WI38 (cell line): Measurements from ENCODE around the gene AGA.

Source experiments
- H3K4me3 ChIP-seq: 2 replicates; pipeline ENCODE4 v1.5.1; 2011; ENCODE audit warnings: low read depth, mild to moderate bottlenecking, control low read depth, low read length
- TF ChIP-seq, protein P1 (sequence below): IDR thresholded peaks from 2 replicates; pipeline ENCODE4 v1.5.1; 2012; ENCODE audit warnings: low read depth, mild to moderate bottlenecking, control low read depth, low read length

AGA gene

DNA sequence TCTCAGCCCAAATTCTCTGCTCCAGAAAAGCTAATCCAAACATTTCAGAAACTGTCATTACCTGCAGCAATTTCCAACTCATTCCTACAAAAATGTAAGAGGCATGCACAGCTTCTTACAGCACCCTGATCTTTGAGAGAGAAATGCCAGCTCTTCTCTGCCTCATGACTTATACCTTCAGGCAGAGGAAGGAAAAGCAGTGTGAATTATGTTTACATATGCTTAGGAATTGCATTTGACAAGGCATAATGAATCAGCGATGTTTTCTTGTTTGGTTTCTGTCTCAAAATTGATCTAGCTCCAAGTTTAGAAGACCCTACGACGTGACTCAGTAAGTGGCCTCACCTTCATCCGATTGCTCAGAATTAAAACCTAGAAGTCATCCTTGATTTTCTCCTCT, 21.8 kb upstream of the AGA start:
- no peak overlapping the region for H3K4me3 ChIP-seq
- TF ChIP-seq, protein P1, sequence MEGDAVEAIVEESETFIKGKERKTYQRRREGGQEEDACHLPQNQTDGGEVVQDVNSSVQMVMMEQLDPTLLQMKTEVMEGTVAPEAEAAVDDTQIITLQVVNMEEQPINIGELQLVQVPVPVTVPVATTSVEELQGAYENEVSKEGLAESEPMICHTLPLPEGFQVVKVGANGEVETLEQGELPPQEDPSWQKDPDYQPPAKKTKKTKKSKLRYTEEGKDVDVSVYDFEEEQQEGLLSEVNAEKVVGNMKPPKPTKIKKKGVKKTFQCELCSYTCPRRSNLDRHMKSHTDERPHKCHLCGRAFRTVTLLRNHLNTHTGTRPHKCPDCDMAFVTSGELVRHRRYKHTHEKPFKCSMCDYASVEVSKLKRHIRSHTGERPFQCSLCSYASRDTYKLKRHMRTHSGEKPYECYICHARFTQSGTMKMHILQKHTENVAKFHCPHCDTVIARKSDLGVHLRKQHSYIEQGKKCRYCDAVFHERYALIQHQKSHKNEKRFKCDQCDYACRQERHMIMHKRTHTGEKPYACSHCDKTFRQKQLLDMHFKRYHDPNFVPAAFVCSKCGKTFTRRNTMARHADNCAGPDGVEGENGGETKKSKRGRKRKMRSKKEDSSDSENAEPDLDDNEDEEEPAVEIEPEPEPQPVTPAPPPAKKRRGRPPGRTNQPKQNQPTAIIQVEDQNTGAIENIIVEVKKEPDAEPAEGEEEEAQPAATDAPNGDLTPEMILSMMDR = no peak

DNA sequence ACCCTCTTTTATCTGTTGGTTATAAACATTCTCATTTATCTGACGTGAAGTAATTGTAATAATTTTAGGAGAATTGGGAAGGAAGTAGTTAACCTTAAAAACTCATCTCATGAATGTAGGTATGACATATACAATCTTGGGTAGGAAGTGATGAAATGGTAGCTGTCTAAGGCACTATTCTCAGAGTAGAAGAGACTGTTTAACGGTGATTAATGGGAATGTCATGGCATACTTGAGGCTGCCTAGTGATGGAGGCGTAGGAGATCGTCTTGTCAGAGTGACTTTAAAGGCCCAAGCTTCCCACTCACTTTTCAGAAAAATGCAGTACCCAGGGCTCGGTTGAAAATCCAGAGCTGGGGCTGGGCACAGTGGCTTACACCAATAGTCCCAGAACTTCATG, 19.4 kb upstream of the AGA start:
- TF ChIP-seq, protein P1 = no peak
- H3K4me3 ChIP-seq = no peak overlapping the region

- TF ChIP-seq, protein P1 = no peak
- no peak overlapping the region for H3K4me3 ChIP-seq
Observed at GRCh38 chr4:177460460-177460859, 18.2 kb upstream of the AGA start.

DNA sequence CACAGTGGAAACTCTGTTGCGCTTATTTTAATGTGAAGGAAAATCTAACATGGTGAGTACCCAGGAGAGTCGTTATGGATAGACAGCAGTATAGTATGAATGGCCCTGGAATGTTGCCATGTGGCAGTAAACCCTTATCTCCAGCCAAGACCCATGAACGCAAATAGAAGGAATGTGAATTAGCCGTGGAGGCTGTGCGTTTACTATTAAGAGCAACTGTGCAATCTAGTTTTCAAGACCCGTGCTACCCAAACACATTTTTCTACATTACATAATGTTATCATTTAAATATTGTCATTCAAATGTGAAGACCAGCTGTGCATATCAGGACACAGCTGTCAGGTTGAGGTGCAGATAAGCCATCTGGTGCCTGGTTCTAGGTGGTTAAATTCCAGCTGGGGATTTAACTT, 13.3 kb upstream of the AGA start:
- TF ChIP-seq, protein P1 = no peak
- no peak overlapping the region for H3K4me3 ChIP-seq

GRCh38 chr4:177453116-177453515, 10.9 kb upstream of the AGA start:
- H3K4me3 ChIP-seq = no peak overlapping the region
- TF ChIP-seq, protein P1 = no peak

GRCh38 chr4:177451108-177451500, 8.9 kb upstream of the AGA start:
- H3K4me3 ChIP-seq = no peak overlapping the region
- TF ChIP-seq, protein P1 = no peak

GRCh38 chr4:177450426-177451107, 8.3 kb upstream of the AGA start:
- TF ChIP-seq, protein P1 = no peak
- no peak overlapping the region for H3K4me3 ChIP-seq
